SH-SY5Y (cell line): Measurements from ENCODE around the gene PPDPF.

Source experiments
- GATA2 ChIP-seq: IDR thresholded peaks from 2 replicates; pipeline ENCODE4 v1.6.1; 2011; ENCODE audit warnings: mild to moderate bottlenecking, low read depth, low read length
- GATA3 ChIP-seq: IDR thresholded peaks from 2 replicates; pipeline ENCODE4 v1.6.1; 2011; ENCODE audit warnings: low read depth, mild to moderate bottlenecking, low read length, moderate library complexity

GRCh38 chr20:63532449-63532971 is 11.9 kb downstream of the PPDPF start:
- no peak for TF ChIP-seq GATA2
- TF ChIP-seq GATA3 = no peak
